Activated CD8-positive, alpha-beta T cell treated with anti-CD3 and anti-CD28 coated beads, Interleukin-2, amount 10 ng/mL, durations not matched to agents 7 days and 5 days (primary cell): Measurements from ENCODE around the gene REEP3. TPM values are rescaled to one million over a fixed set of nuclear protein-coding genes. Genes with fewer than 3 reads are reported as not detected.

Experiments
- ATAC-seq: fragments of 150-1000 bp; cut with Tn5 transposase; one replicate; pipeline ENCODE4 v1.10.0; 2021; ENCODE audit warnings: moderate library complexity
- CTCF ChIA-PET: fragments of 350-600 bp; sonication (Branson Sonifier 250); formaldehyde crosslinking; loops from one replicate; lab custom pipeline; 2021; ENCODE audit warnings: antibody characterized with exemption; lab: Charles Lee
- POLR2A ChIA-PET: fragments of 350-600 bp; sonication (Branson Sonifier 250); formaldehyde crosslinking; loops from one replicate; lab custom pipeline; 2021; ENCODE audit warnings: antibody characterized with exemption; lab: Charles Lee
- DNase-seq: peaks from one replicate; pipeline ENCODE4 v3.0.0-alpha.2; 2020
- H3K27ac Mint-ChIP-seq: one replicate; pipeline ENCODE4 v1.8.0; 2021; ENCODE audit warnings: mild to moderate bottlenecking, mixed read lengths
- H3K27me3 Mint-ChIP-seq: one replicate; pipeline ENCODE4 v1.8.0; 2021; ENCODE audit warnings: low read depth, mixed read lengths
- H3K36me3 Mint-ChIP-seq: one replicate; pipeline ENCODE4 v1.8.0; 2021; ENCODE audit warnings: low read depth, mixed read lengths
- H3K4me1 Mint-ChIP-seq: one replicate; pipeline ENCODE4 v1.8.0; 2021; ENCODE audit warnings: low read depth, mixed read lengths
- H3K4me3 Mint-ChIP-seq: one replicate; pipeline ENCODE4 v1.8.0; 2021; ENCODE audit warnings: mild to moderate bottlenecking, mixed read lengths
- H3K9me3 Mint-ChIP-seq: one replicate; pipeline ENCODE4 v1.8.0; 2022; ENCODE audit warnings: mixed read lengths; ENCODE audit not compliant: insufficient read depth
- total RNA-seq, 2 experiments: library from RNA; stranded (reverse); gene quantifications; one replicate each; pipeline ENCODE4 v1.2.3, GENCODE V29; 2021

Gene REEP3
- total RNA-seq, 2 experiments from 2014 or later: 17.5 to 17.6 TPM

GRCh38 chr10:63672491-63672890 is 151.3 kb downstream of the REEP3 start:
- H3K4me3 Mint-ChIP-seq: no peak overlapping the region
- H3K4me1 Mint-ChIP-seq: no peaks in the 10 kb centered on the region
- POLR2A ChIA-PET: no interaction called here
- DNase-seq: no peak
- CTCF ChIA-PET: no interaction called here
- no peak overlapping the region for H3K27ac Mint-ChIP-seq
- no peaks in the 10 kb centered on the region for H3K9me3 Mint-ChIP-seq
- no peaks in the 10 kb centered on the region for H3K36me3 Mint-ChIP-seq
- no peak for ATAC-seq
- H3K27me3 Mint-ChIP-seq: peaks cover 4% of the 10 kb centered on the region

- Mint-ChIP-seq H3K9me3 (no peaks in the 10 kb centered on the region), H3K27me3 (no peaks in the 10 kb centered on the region), H3K4me1 (no peaks in the 10 kb centered on the region), H3K4me3 (no peak overlapping the region), H3K27ac (no peak overlapping the region), H3K36me3 (no peaks in the 10 kb centered on the region)
- ATAC-seq: no peak
- CTCF ChIA-PET: no interaction called here
- POLR2A ChIA-PET: no interaction called here
- no peak for DNase-seq
These were observed 152.0 kb downstream of the REEP3 start for GRCh38 chr10:63673246-63673645.

GRCh38 chr10:63673846-63674245 is 152.6 kb downstream of the REEP3 start:
- POLR2A ChIA-PET: no interaction called here
- DNase-seq (no peak), ATAC-seq (no peak)
- H3K4me1 Mint-ChIP-seq: no peaks in the 10 kb centered on the region
- peaks cover 2% of the 10 kb centered on the region for H3K27me3 Mint-ChIP-seq
- CTCF ChIA-PET: no interaction called here
- no peaks in the 10 kb centered on the region for H3K36me3 Mint-ChIP-seq
- no peak overlapping the region for H3K27ac Mint-ChIP-seq
- H3K4me3 Mint-ChIP-seq: no peak overlapping the region
- H3K9me3 Mint-ChIP-seq: no peaks in the 10 kb centered on the region

Other genes starting within 250 kb of the REEP3 start
- 10 to 100 TPM; 63.0 to 65.1 TPM for gene JMJD1C, start 55.4 kb upstream of the REEP3 start, total RNA-seq